H1 (cell line): ENCODE data around the gene NSD2. TPM values are rescaled to one million over a fixed set of nuclear protein-coding genes. Genes with fewer than 3 reads are reported as not detected.

Experiments
- CTCF ChIA-PET: fragments of 300-600 bp; sonication (Branson Sonifier 250); formaldehyde crosslinking; loops from one replicate; lab custom pipeline; 2021; ENCODE audit not compliant: partially characterized antibody; lab: Charles Lee
- POLR2A ChIA-PET: fragments of 300-600 bp; sonication (Branson Sonifier 250); formaldehyde crosslinking; loops from one replicate; lab custom pipeline; 2021; ENCODE audit warnings: inconsistent platforms; ENCODE audit not compliant: partially characterized antibody; lab: Charles Lee
- DNase-seq, 2 experiments: peaks; one replicate each; pipeline versions ENCODE4 v3.0.0 to v3.0.0-alpha.2; 2010 to 2022; ENCODE audit warnings: low spot score in 2 of 2, low read depth in 1 of 2, mixed read lengths in 1 of 2
- FAIRE-seq: peaks from 2 replicates; lab custom pipeline; 2011; peaks lifted over from hg19 to GRCh38; lab: Jason Lieb, UNC
- H2AFZ ChIP-seq: 2 replicates; pipeline ENCODE4 v1.8.1; 2012; ENCODE audit warnings: low read length, inconsistent platforms
- H2AK5ac ChIP-seq: 2 replicates; pipeline ENCODE4 v1.6.1; 2013; ENCODE audit warnings: low read depth, low read length
- H2BK120ac ChIP-seq: replicated peaks from 2 replicates; pipeline ENCODE3; 2013; ENCODE audit warnings: low read depth, low read length, inconsistent platforms
- H2BK12ac ChIP-seq: 2 replicates; pipeline ENCODE4 v1.6.1; 2013; ENCODE audit warnings: low read depth, low read length
- H2BK15ac ChIP-seq: 2 replicates; pipeline ENCODE4 v1.6.1; 2013; ENCODE audit warnings: low read length
- H2BK20ac ChIP-seq: 2 replicates; pipeline ENCODE4 v1.6.1; 2013; ENCODE audit warnings: low read length
- H2BK5ac ChIP-seq: 2 replicates; pipeline ENCODE4 v1.6.1; 2013; ENCODE audit warnings: low read depth, low read length
- H3K14ac ChIP-seq: 2 replicates; pipeline ENCODE4 v1.6.1; 2013; ENCODE audit warnings: inconsistent platforms; ENCODE audit not compliant: insufficient read length
- H3K18ac ChIP-seq: 2 replicates; pipeline ENCODE4 v1.6.1; 2013; ENCODE audit warnings: low read length; ENCODE audit errors: extremely low read depth
- H3K23ac ChIP-seq: 2 replicates; pipeline ENCODE4 v1.6.1; 2013; ENCODE audit warnings: inconsistent platforms; ENCODE audit not compliant: insufficient read length
- H3K23me2 ChIP-seq: 2 replicates; pipeline ENCODE4 v1.6.1; 2013; ENCODE audit warnings: low read depth, low read length
- H3K27ac ChIP-seq: 2 replicates; pipeline ENCODE4 v1.6.1; 2011; ENCODE audit warnings: low read depth, low read length, inconsistent platforms
- H3K27me3 ChIP-seq, 4 experiments: replicated peaks in 1 of 4; 1 replicate in 1 of 4; 2 replicates in 3 of 4; pipeline versions ENCODE4 v1.6.1 to v1.8.1; 2011 to 2013; ENCODE audit warnings: low read length in 3 of 4, mild to moderate bottlenecking in 3 of 4, inconsistent platforms in 2 of 4, mixed read lengths in 2 of 4, moderate library complexity in 1 of 4; ENCODE audit not compliant: control insufficient read depth in 3 of 4, insufficient read depth in 3 of 4; ENCODE audit errors: extremely low read depth in 1 of 4
- H3K36me3 ChIP-seq, 4 experiments: 2 replicates each; pipeline versions ENCODE4 v1.6.1 to v1.8.1; 2011 to 2013; ENCODE audit warnings: mild to moderate bottlenecking in 4 of 4, low read length in 3 of 4, moderate library complexity in 2 of 4, control low read depth in 1 of 4, inconsistent platforms in 1 of 4; ENCODE audit not compliant: insufficient read depth in 4 of 4, control insufficient read depth in 2 of 4
- H3K4ac ChIP-seq: replicated peaks from 2 replicates; pipeline ENCODE3; 2013; ENCODE audit warnings: low read length, low read depth, mixed read lengths, inconsistent platforms; ENCODE audit not compliant: insufficient read length
- H3K4me1 ChIP-seq, 4 experiments: replicated peaks in 1 of 4; 1 replicate in 1 of 4; 2 replicates in 3 of 4; pipeline versions ENCODE4 v1.6.1 to v1.8.1; 2011 to 2013; ENCODE audit warnings: low read length in 3 of 4, inconsistent platforms in 2 of 4, mixed read lengths in 1 of 4; ENCODE audit not compliant: insufficient read depth in 4 of 4, control insufficient read depth in 3 of 4
- H3K4me2 ChIP-seq, 2 experiments: 2 replicates each; pipeline versions ENCODE4 v1.6.1 to v1.8.1; 2011 to 2013; ENCODE audit warnings: low read depth in 2 of 2, low read length in 2 of 2, control low read depth in 1 of 2, inconsistent platforms in 1 of 2, mild to moderate bottlenecking in 1 of 2; ENCODE audit not compliant: insufficient read depth in 1 of 2
- H3K4me3 ChIP-seq, 4 experiments: fragments of 200-600, 300-600 bp in 1 of 4; sonication (generic), shearing (Covaris generic), sonication (Bioruptor Twin) in 1 of 4; 2 replicates each; pipeline versions ENCODE4 v1.5.1 to v1.8.1; 2011 to 2016; ENCODE audit warnings: low read length in 4 of 4, low read depth in 3 of 4, control low read depth in 2 of 4, inconsistent platforms in 2 of 4, mild to moderate bottlenecking in 2 of 4, mixed read lengths in 1 of 4, moderate library complexity in 1 of 4; ENCODE audit not compliant: insufficient read depth in 2 of 4; ENCODE audit errors: extremely low read depth in 1 of 4
- H3K56ac ChIP-seq: replicated peaks from 2 replicates; pipeline ENCODE3; 2013; ENCODE audit warnings: low read depth, mild to moderate bottlenecking, mixed read lengths, low read length, inconsistent platforms; ENCODE audit not compliant: insufficient read length
- H3K79me1 ChIP-seq: 2 replicates; pipeline ENCODE4 v1.6.1; 2013; ENCODE audit warnings: low read depth, low read length, control low read depth
- H3K79me2 ChIP-seq, 2 experiments: 2 replicates each; pipeline versions ENCODE4 v1.6.1 to v1.8.1; 2012 to 2013; ENCODE audit warnings: low read length in 2 of 2, mild to moderate bottlenecking in 2 of 2, inconsistent platforms in 1 of 2; ENCODE audit not compliant: insufficient read depth in 2 of 2, control insufficient read depth in 1 of 2
- H3K9ac ChIP-seq, 4 experiments: replicated peaks in 1 of 4; 1 replicate in 1 of 4; 2 replicates in 3 of 4; pipeline versions ENCODE4 v1.6.1 to v1.8.1; 2011 to 2013; ENCODE audit warnings: low read depth in 3 of 4, low read length in 3 of 4, control low read depth in 2 of 4, mild to moderate bottlenecking in 2 of 4, moderate library complexity in 2 of 4, inconsistent platforms in 1 of 4; ENCODE audit errors: extremely low read depth in 1 of 4
- H3K9me3 ChIP-seq, 2 experiments: 2 replicates each; pipeline versions ENCODE4 v1.6.1 to v1.8.1; 2012 to 2013; ENCODE audit warnings: mild to moderate bottlenecking in 2 of 2, moderate library complexity in 2 of 2, control low read depth in 1 of 2, inconsistent platforms in 1 of 2, low read depth in 1 of 2, low read length in 1 of 2, mixed read lengths in 1 of 2; ENCODE audit not compliant: insufficient read depth in 2 of 2
- H4K20me1 ChIP-seq, 2 experiments: replicated peaks in 1 of 2; 2 replicates each; pipeline versions ENCODE3 to v1.8.1; 2011 to 2013; ENCODE audit warnings: inconsistent platforms in 2 of 2, low read length in 2 of 2, mild to moderate bottlenecking in 1 of 2; ENCODE audit not compliant: insufficient read depth in 2 of 2, control insufficient read depth in 1 of 2
- H4K5ac ChIP-seq: 2 replicates; pipeline ENCODE4 v1.6.1; 2013; ENCODE audit warnings: low read length, low read depth, mixed read lengths, inconsistent platforms; ENCODE audit not compliant: insufficient read length
- H4K8ac ChIP-seq: 2 replicates; pipeline ENCODE4 v1.8.0; 2013; ENCODE audit warnings: mild to moderate bottlenecking, moderate library complexity, low read length, inconsistent platforms; ENCODE audit not compliant: insufficient read depth; ENCODE audit errors: extremely low read depth
- H4K91ac ChIP-seq: replicated peaks from 2 replicates; pipeline ENCODE3; 2013; ENCODE audit warnings: low read length, mixed read lengths, inconsistent platforms; ENCODE audit not compliant: insufficient read length
- BCL11A ChIP-seq, 2 experiments: IDR thresholded peaks; one replicate each; pipeline ENCODE4 v1.6.1; 2011; ENCODE audit warnings: low read depth in 2 of 2, low read length in 2 of 2, mild to moderate bottlenecking in 2 of 2
- POLR2A ChIP-seq, 2 experiments: IDR thresholded peaks; 1 replicate in 1 of 2; 2 replicates in 1 of 2; pipeline ENCODE4 v1.6.1; 2011; ENCODE audit warnings: low read depth in 2 of 2, low read length in 2 of 2, mild to moderate bottlenecking in 2 of 2; ENCODE audit errors: control extremely low read depth in 1 of 2
- POLR2AphosphoS5 ChIP-seq: IDR thresholded peaks from 2 replicates; pipeline ENCODE4 v1.6.1; 2011; ENCODE audit warnings: low read depth, low read length
- SIX5 ChIP-seq: IDR thresholded peaks from 2 replicates; pipeline ENCODE4 v1.6.1; 2011; ENCODE audit warnings: mild to moderate bottlenecking, low read depth, low read length
- SRF ChIP-seq: IDR thresholded peaks from 2 replicates; pipeline ENCODE4 v1.6.1; 2011; ENCODE audit warnings: mild to moderate bottlenecking, low read depth, low read length, moderate library complexity
- WGBS, 2 experiments: shearing (Covaris generic) in 1 of 2; methylation state at CpG; one replicate each; pipeline versions ENCODE4 v1.1.6 to v1.1.7; 2013 to 2015; ENCODE audit warnings: low lambda C conversion rate in 2 of 2, mixed read lengths in 2 of 2, inconsistent platforms in 1 of 2, low coverage in 1 of 2, missing lambda C conversion rate in 1 of 2; ENCODE audit not compliant: insufficient replicate concordance in 2 of 2, insufficient coverage in 1 of 2, insufficient read length in 1 of 2; ENCODE audit errors: extremely low coverage in 1 of 2, missing lambda C conversion rate in 1 of 2; 5-methylcytosine and 5-hydroxymethylcytosine counted together
- polyA plus RNA-seq, 7 experiments: library from polyadenylated mRNA; depleted of rRNA in 3 of 7; stranded (reverse) in 5 of 7; unstranded in 2 of 7; fragments of >200 nt in 5 of 7; fragments of 200-250 nt in 2 of 7; gene quantifications; 1 replicate in 5 of 7; 2 replicates in 1 of 7; 4 replicates in 1 of 7; pipeline versions ENCODE4 v1.2.1 to v1.2.3, GENCODE V29; 2011 to 2013; ENCODE audit warnings: missing spikeins in 2 of 7, mixed read lengths in 2 of 7
- total RNA-seq: library from RNA; stranded (reverse); fragmentation: NEBNext Ultra II Directional; extraction: Animal tissue kit (Norgen Biotek cat#: 25700); gene quantifications from 2 replicates; pipeline ENCODE4 v1.2.1, GENCODE V29; 2021

The NSD2 gene
- total and polyA plus RNA-seq, 2 of the 8 experiments (the other 6 are each of a cell fraction or from before 2014, with no cell fraction given) = 26.7 to 129 TPM

DNA sequence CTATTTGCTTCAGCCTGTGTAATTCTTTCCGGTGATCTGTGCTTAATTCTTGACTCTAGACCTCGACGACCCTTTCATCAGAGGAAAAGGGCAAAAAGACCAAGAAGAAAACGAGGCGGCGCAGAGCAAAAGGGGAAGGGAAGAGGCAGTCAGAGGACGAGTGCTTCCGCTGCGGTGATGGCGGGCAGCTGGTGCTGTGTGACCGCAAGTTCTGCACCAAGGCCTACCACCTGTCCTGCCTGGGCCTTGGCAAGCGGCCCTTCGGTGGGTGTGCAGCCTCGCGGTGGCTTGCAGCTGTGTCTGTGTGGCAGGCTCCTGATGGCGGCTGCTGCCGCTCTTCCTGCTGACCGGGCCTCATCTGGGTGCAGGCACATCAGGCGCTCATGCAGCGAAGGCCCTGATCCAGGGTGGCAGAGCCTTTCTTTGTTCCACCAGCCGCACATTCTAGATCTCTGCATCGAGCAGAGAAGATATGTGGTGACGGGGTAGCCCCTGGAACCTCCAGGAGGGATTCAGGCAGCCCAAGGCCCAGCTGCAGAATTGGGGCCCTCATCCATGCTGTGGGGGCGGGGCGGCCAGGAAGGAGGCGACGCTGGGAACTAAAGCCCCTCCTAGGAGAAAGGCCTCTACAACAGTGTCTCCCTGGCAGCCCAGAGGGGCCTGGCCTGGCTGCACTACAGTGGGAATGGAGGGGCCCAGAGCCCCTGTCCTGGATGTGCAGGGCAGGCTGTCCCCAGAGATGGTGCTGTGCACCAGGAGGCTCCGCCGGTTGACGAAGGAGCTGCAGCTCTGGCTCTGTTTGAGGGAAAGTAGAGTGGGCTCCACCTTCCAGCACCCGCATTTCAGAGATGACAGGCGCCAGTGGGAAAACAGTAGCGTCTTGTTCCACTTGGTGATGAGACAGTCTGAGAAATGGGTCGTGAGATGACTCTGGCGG is 105.5 kb downstream of the NSD2 start:
- no peak overlapping the region for H3K14ac ChIP-seq
- DNase-seq (no peak), FAIRE-seq (no peak)
- no peak overlapping the region for H2BK120ac ChIP-seq
- H3K4me3 ChIP-seq = no peak overlapping the region
- H3K4ac ChIP-seq = no peak overlapping the region
- no peaks in the 10 kb centered on the region for H3K23me2 ChIP-seq
- H3K9ac ChIP-seq = no peak overlapping the region
- 94% methylated on average over 34 of the region's 35 CpGs; no CpG with 5 or more reads in 1 of the 2 experiments for WGBS, 2 experiments
- no peak for TF ChIP-seq SRF
- no peak for TF ChIP-seq SIX5
- TF ChIP-seq POLR2A (IDR thresholded peaks at IDR 0.05; ENCODE audit: control extremely low read depth in 1 of 2, low read depth in 2 of 2, low read length in 2 of 2) = no peak
- no peak for TF ChIP-seq POLR2AphosphoS5
- no peak for TF ChIP-seq BCL11A (IDR thresholded peaks at IDR 0.05; ENCODE audit: low read depth in 2 of 2, low read length in 2 of 2)
- no peaks in the 10 kb centered on the region; a peak in 1 of 7 replicates for H3K4me1 ChIP-seq
- no peak overlapping the region for H3K56ac ChIP-seq
- POLR2A ChIA-PET = interaction anchor here (1.0 kb wide), 1 partner anchor 19 kb away, joined by 3 read pairs; no protein-coding TSS in a partner anchor
- H2BK12ac ChIP-seq = no peak overlapping the region
- no peak overlapping the region for H3K4me2 ChIP-seq
- H3K79me1 ChIP-seq = peaks cover 2% of the 10 kb centered on the region; the same call in 1 of the 2 replicates
- H3K27ac ChIP-seq = no peak overlapping the region
- no peak overlapping the region for H3K23ac ChIP-seq
- no peaks in the 10 kb centered on the region for H3K9me3 ChIP-seq
- H4K5ac ChIP-seq = no peak overlapping the region
- H2BK15ac ChIP-seq = no peak overlapping the region
- no peaks in the 10 kb centered on the region for H3K27me3 ChIP-seq
- H2BK20ac ChIP-seq = no peak overlapping the region
- H4K8ac ChIP-seq = no peak overlapping the region
- H3K79me2 ChIP-seq = no peaks in the 10 kb centered on the region
- no peak overlapping the region for H2AK5ac ChIP-seq
- no peak overlapping the region for H2BK5ac ChIP-seq
- H3K18ac ChIP-seq = no peak overlapping the region
- no peak overlapping the region for H4K91ac ChIP-seq
- CTCF ChIA-PET = interaction anchor here (1.2 to 1.3 kb wide), 2 partner anchors 13 to 201 kb away, joined by 3 to 6 read pairs; no protein-coding TSS in a partner anchor
- no peak overlapping the region for H2AFZ ChIP-seq
- H3K36me3 ChIP-seq = peaks cover 13 to 61% (median 50%) of the 10 kb centered on the region in 4 experiments
- peaks cover 2 to 23% of the 10 kb centered on the region in 2 experiments for H4K20me1 ChIP-seq
